LNCaP clone FGC (cell line): ENCODE results near the gene ITGA1.
A peak's percentile ranks its signal among the peaks of the same experiment; 100 is the strongest.
"Not testable (repeated sequence)": the region's sequence is repeated elsewhere in the genome, so short reads cannot be mapped to it uniquely, and the experiment has no call there.

ENCODE experiments used
- DNase-seq: peaks from one replicate; pipeline ENCODE4 v3.0.0-alpha.2; 2011; ENCODE audit warnings: low read depth
- H3K4me3 ChIP-seq: 2 replicates; pipeline ENCODE4 v1.5.1; 2011; ENCODE audit warnings: mild to moderate bottlenecking, low read depth, low read length, control low read depth
- CTCF ChIP-seq: IDR thresholded peaks from 2 replicates; pipeline ENCODE4 v1.5.1; 2012; ENCODE audit warnings: mild to moderate bottlenecking; ENCODE audit not compliant: control insufficient read depth, insufficient read depth; ENCODE audit errors: extremely low read depth

The ITGA1 gene

GRCh38 chr5:52854949-52855348 lies 67.2 kb downstream of the ITGA1 start:
- H3K4me3 ChIP-seq = no peak overlapping the region
- TF ChIP-seq CTCF = no peak
- DNase-seq = no peak

GRCh38 chr5:52856564-52856963 lies 68.8 kb downstream of the ITGA1 start:
- DNase-seq = no peak
- TF ChIP-seq CTCF = no peak
- no peak overlapping the region for H3K4me3 ChIP-seq

GRCh38 chr5:52859628-52860027 lies 71.9 kb downstream of the ITGA1 start:
- no peak for TF ChIP-seq CTCF
- DNase-seq = no peak
- no peak overlapping the region for H3K4me3 ChIP-seq

GRCh38 chr5:52861368-52861767 lies 73.7 kb downstream of the ITGA1 start:
- no peak for TF ChIP-seq CTCF
- DNase-seq = peak; percentile 99
- H3K4me3 ChIP-seq = no peak overlapping the region

- peak; percentile 77 for DNase-seq
- H3K4me3 ChIP-seq = no peak overlapping the region; the same call in 1 of the 2 replicates
- TF ChIP-seq CTCF = no peak
These were observed 76.1 kb downstream of the ITGA1 start for GRCh38 chr5:52863715-52864290.

GRCh38 chr5:52864371-52864770 lies 76.7 kb downstream of the ITGA1 start:
- no peak overlapping the region for H3K4me3 ChIP-seq
- TF ChIP-seq CTCF = no peak
- DNase-seq = no peak

- TF ChIP-seq CTCF = no peak
- no peak for DNase-seq
- no peak overlapping the region for H3K4me3 ChIP-seq
These were observed 77.2 kb downstream of the ITGA1 start for GRCh38 chr5:52864884-52865283.

- not testable (repeated sequence) for DNase-seq, H3K4me3 ChIP-seq
These were observed 78.3 kb downstream of the ITGA1 start for GRCh38 chr5:52865991-52866390.
